GM19324 (cell line): ENCODE results near the gene OR6C68.
"Not testable (repeated sequence)": the region's sequence is repeated elsewhere in the genome, so short reads cannot be mapped to it uniquely, and the experiment has no call there.

Experiments used
- ATAC-seq: cut with Tn5 transposase; IDR thresholded peaks from one replicate; pipeline ENCODE4 v1.9.1; 2021; ENCODE audit warnings: mild to moderate bottlenecking, moderate library complexity; ENCODE audit not compliant: unreplicated experiment, low FRiP score

OR6C68 gene

GRCh38 chr12:55492078-55492477, at the start of gene OR6C68:
Gene OR6C68, plus strand, starts transcription at chr12:55492378. Its CDS starts 0 bp downstream, at chr12:55492378.
- no peak for ATAC-seq

GRCh38 chr12:55443776-55444175, 48.4 kb upstream of the OR6C68 start, which contains the start of gene OR6C2:
Gene OR6C2, plus strand, starts transcription at chr12:55444076. Its CDS starts 8,138 bp downstream, at chr12:55452214.
- no peak for ATAC-seq

GRCh38 chr12:55445357-55445756, 46.8 kb upstream of the OR6C68 start:
- ATAC-seq, result no peak

- ATAC-seq, result no peak
Measured at GRCh38 chr12:55446326-55446725, 45.9 kb upstream of the OR6C68 start.

- ATAC-seq, result no peak
Measured at GRCh38 chr12:55448825-55449224, 43.4 kb upstream of the OR6C68 start.

GRCh38 chr12:55464926-55465325, 27.3 kb upstream of the OR6C68 start:
- ATAC-seq, result not testable (repeated sequence)

GRCh38 chr12:55467836-55468235, 24.3 kb upstream of the OR6C68 start:
- ATAC-seq, result no peak

- no peak for ATAC-seq
Measured at GRCh38 chr12:55469291-55469690, 22.9 kb upstream of the OR6C68 start.

GRCh38 chr12:55470088-55470829, 21.9 kb upstream of the OR6C68 start, which contains the start of gene OR6C70:
Gene OR6C70, minus strand, starts transcription at chr12:55470138. Its CDS starts 0 bp downstream, at chr12:55470138.
- ATAC-seq, result no peak

GRCh38 chr12:55472264-55472663, 19.9 kb upstream of the OR6C68 start:
- ATAC-seq, result no peak

- ATAC-seq, result not testable (repeated sequence)
Measured at GRCh38 chr12:55479136-55479535, 13.0 kb upstream of the OR6C68 start.

- ATAC-seq, result not testable (repeated sequence)
Measured at GRCh38 chr12:55484284-55484683, 7.9 kb upstream of the OR6C68 start.

- ATAC-seq, result no peak
Measured at GRCh38 chr12:55495490-55495889, 3.3 kb downstream of the OR6C68 start.

GRCh38 chr12:55499231-55499630, 7.1 kb downstream of the OR6C68 start:
- ATAC-seq, result no peak

- ATAC-seq, result no peak
Measured at GRCh38 chr12:55499810-55500252, 7.7 kb downstream of the OR6C68 start.

- ATAC-seq, result no peak
Measured at GRCh38 chr12:55501601-55502000, 9.4 kb downstream of the OR6C68 start.

- ATAC-seq, result no peak
Measured at GRCh38 chr12:55515696-55516095, 23.5 kb downstream of the OR6C68 start.

- no peak for ATAC-seq
Measured at GRCh38 chr12:55516391-55516790, 24.2 kb downstream of the OR6C68 start.
